Skeletal muscle tissue (tissue), 4 donors: ENCODE data around the gene PLCB1. TPM values are rescaled to one million over a fixed set of nuclear protein-coding genes. Genes with fewer than 3 reads are reported as not detected.
"Not testable (repeated sequence)": the region's sequence is repeated elsewhere in the genome, so short reads cannot be mapped to it uniquely, and the experiment has no call there.

Experiments
- H3K27ac ChIP-seq: one replicate; pipeline ENCODE4 v1.7.0; 2013; ENCODE audit warnings: mild to moderate bottlenecking, low read depth, low read length, inconsistent platforms
- H3K27me3 ChIP-seq, 3 donors: one replicate each; pipeline ENCODE4 v1.7.0; 2013; ENCODE audit warnings: low read length in 3 of 3; ENCODE audit not compliant: control insufficient read depth in 3 of 3, insufficient read depth in 3 of 3
- H3K36me3 ChIP-seq, 3 donors: one replicate each; pipeline ENCODE4 v1.7.0; 2013; ENCODE audit warnings: low read length in 3 of 3; ENCODE audit not compliant: control insufficient read depth in 3 of 3, insufficient read depth in 3 of 3
- H3K4me1 ChIP-seq, 3 donors: one replicate each; pipeline ENCODE4 v1.7.0; 2013; ENCODE audit warnings: low read length in 3 of 3, mild to moderate bottlenecking in 3 of 3; ENCODE audit not compliant: control insufficient read depth in 3 of 3, insufficient read depth in 3 of 3
- H3K4me3 ChIP-seq, 3 donors: one replicate each; pipeline ENCODE4 v1.7.0; 2013; ENCODE audit warnings: low read length in 3 of 3
- H3K9ac ChIP-seq, 3 donors: one replicate each; pipeline ENCODE4 v1.7.0; 2013; ENCODE audit warnings: low read length in 3 of 3, mild to moderate bottlenecking in 3 of 3, moderate library complexity in 2 of 3, low read depth in 1 of 3
- H3K9me3 ChIP-seq, 3 donors: one replicate each; pipeline ENCODE4 v1.7.0; 2013; ENCODE audit warnings: low read length in 3 of 3; ENCODE audit not compliant: control insufficient read depth in 3 of 3
- total RNA-seq: library from RNA; depleted of rRNA; stranded (reverse); fragments of >200 nt; gene quantifications from one replicate; pipeline ENCODE4 v1.2.3, GENCODE V29; 2014
- donor health status: Osteomylitis.

Gene PLCB1
- total RNA-seq, 1 donor from 2014 or later = 13.0 TPM

GRCh38 chr20:8454137-8454712 lies 322.2 kb downstream of the PLCB1 start:
- H3K36me3 ChIP-seq = no peaks in the 10 kb centered on the region
- no peak overlapping the region for H3K27ac ChIP-seq
- no peaks in the 10 kb centered on the region for H3K27me3 ChIP-seq
- no peaks in the 10 kb centered on the region for H3K9me3 ChIP-seq
- no peak overlapping the region for H3K9ac ChIP-seq
- no peak overlapping the region for H3K4me3 ChIP-seq
- H3K4me1 ChIP-seq = no peaks in the 10 kb centered on the region

- no peak overlapping the region for H3K27ac ChIP-seq
- H3K9me3 ChIP-seq = no peaks in the 10 kb centered on the region
- no peaks in the 10 kb centered on the region for H3K36me3 ChIP-seq
- no peak overlapping the region for H3K9ac ChIP-seq
- no peaks in the 10 kb centered on the region for H3K4me1 ChIP-seq
- H3K4me3 ChIP-seq = no peak overlapping the region
- H3K27me3 ChIP-seq = no peaks in the 10 kb centered on the region
Observed at GRCh38 chr20:8456765-8457164, 324.7 kb downstream of the PLCB1 start.

DNA sequence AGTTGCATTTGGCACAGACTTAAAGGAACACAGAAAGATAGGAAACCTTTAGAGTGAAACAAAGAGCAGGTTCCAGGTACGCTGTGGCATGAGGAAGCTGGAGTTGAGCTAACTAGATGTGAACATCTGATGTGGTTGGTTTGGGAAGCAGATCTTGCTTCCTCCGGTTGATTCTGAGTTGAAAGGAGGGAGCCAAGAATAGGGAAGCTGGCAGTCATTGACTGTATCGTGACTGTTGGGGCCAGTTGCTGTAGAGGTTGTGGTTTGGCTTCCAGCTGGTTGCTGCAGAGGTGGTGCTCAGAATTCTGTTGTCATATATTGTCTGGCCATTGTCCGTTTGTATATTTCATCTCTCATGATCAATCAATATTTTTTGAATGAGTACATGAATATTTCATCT lies 325.9 kb downstream of the PLCB1 start:
- no peaks in the 10 kb centered on the region for H3K36me3 ChIP-seq
- H3K9ac ChIP-seq = no peak overlapping the region
- no peaks in the 10 kb centered on the region for H3K4me1 ChIP-seq
- no peak overlapping the region for H3K27ac ChIP-seq
- H3K27me3 ChIP-seq = no peaks in the 10 kb centered on the region
- no peaks in the 10 kb centered on the region for H3K9me3 ChIP-seq
- H3K4me3 ChIP-seq = no peak overlapping the region

GRCh38 chr20:8461186-8461585 lies 329.1 kb downstream of the PLCB1 start:
- H3K9me3 ChIP-seq = peaks cover 0 to 3% (median 0%) of the 10 kb centered on the region in 3 donors
- no peaks in the 10 kb centered on the region for H3K36me3 ChIP-seq
- no peak overlapping the region for H3K4me3 ChIP-seq
- no peaks in the 10 kb centered on the region for H3K4me1 ChIP-seq
- no peak overlapping the region for H3K9ac ChIP-seq
- no peak overlapping the region for H3K27ac ChIP-seq
- no peaks in the 10 kb centered on the region for H3K27me3 ChIP-seq

DNA sequence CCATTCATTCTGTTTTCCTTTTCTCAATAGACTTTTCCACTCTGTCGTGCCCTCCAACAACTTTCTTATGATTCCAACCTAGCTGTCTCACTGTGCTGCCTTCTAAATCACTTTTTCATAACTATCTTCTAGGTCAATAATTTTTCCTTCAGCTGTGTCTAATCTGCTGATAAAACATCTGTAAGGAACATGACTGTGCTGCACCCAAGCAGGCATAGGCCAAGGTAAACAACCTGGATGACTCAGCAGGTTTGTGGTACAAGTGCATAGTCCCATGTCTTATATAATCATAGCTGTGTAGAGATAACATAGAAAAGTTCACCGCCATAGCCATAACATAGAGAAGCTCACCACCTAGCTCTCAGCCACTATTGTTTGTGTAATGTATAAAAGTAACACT lies 332.3 kb downstream of the PLCB1 start:
- no peak overlapping the region for H3K4me3 ChIP-seq
- H3K27ac ChIP-seq = no peak overlapping the region
- no peaks in the 10 kb centered on the region for H3K36me3 ChIP-seq
- H3K9ac ChIP-seq = no peak overlapping the region
- H3K9me3 ChIP-seq = peaks cover 0 to 3% (median 0%) of the 10 kb centered on the region in 3 donors
- H3K27me3 ChIP-seq = no peaks in the 10 kb centered on the region
- H3K4me1 ChIP-seq = no peaks in the 10 kb centered on the region

- not testable (repeated sequence) for H3K9me3 ChIP-seq, H3K4me1 ChIP-seq, H3K36me3 ChIP-seq, H3K4me3 ChIP-seq, H3K27me3 ChIP-seq, H3K27ac ChIP-seq, H3K9ac ChIP-seq
Observed at GRCh38 chr20:8466781-8467180, 334.7 kb downstream of the PLCB1 start.

DNA sequence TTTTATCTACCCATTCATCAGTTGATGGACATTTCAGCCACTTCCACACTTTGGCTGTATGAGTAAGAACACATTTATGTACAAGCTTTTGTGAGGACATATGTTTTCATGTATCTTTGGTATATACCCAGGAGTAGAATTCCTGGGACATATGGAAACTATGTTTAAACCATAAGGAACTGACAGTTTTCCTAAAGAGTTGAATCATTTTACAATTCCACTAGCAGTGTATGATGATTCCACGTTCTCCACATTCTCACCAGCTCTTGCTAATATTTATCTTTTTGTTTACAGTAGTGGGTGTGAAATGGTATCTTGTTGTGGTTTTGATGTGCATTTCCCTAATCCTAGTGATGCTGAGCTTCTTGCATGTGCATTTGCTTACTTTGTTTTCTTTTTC lies 338.1 kb downstream of the PLCB1 start:
- Histone ChIP-seq H3K9me3 (no peaks in the 10 kb centered on the region), H3K36me3 (no peaks in the 10 kb centered on the region), H3K4me3 (no peak overlapping the region), H3K27ac (no peak overlapping the region), H3K27me3 (no peaks in the 10 kb centered on the region), H3K4me1 (peaks cover 0 to 11% (median 8%) of the 10 kb centered on the region in 3 donors), H3K9ac (no peak overlapping the region)

GRCh38 chr20:8471465-8471864 lies 339.4 kb downstream of the PLCB1 start:
- no peak overlapping the region for H3K4me3 ChIP-seq
- H3K27ac ChIP-seq = no peak overlapping the region
- no peak overlapping the region for H3K9ac ChIP-seq
- no peaks in the 10 kb centered on the region for H3K9me3 ChIP-seq
- no peaks in the 10 kb centered on the region for H3K36me3 ChIP-seq
- no peaks in the 10 kb centered on the region for H3K27me3 ChIP-seq
- H3K4me1 ChIP-seq = peaks cover 0 to 11% (median 8%) of the 10 kb centered on the region in 3 donors

GRCh38 chr20:8473459-8473858 lies 341.4 kb downstream of the PLCB1 start:
- Histone ChIP-seq H3K36me3 (no peaks in the 10 kb centered on the region), H3K4me1 (peaks cover 0 to 11% (median 8%) of the 10 kb centered on the region in 3 donors), H3K27ac (no peak overlapping the region), H3K27me3 (no peaks in the 10 kb centered on the region), H3K9ac (no peak overlapping the region), H3K9me3 (no peaks in the 10 kb centered on the region), H3K4me3 (no peak overlapping the region)

- no peak overlapping the region for H3K27ac ChIP-seq
- H3K36me3 ChIP-seq = no peaks in the 10 kb centered on the region
- no peaks in the 10 kb centered on the region for H3K27me3 ChIP-seq
- H3K9ac ChIP-seq = no peak overlapping the region
- no peaks in the 10 kb centered on the region for H3K9me3 ChIP-seq
- H3K4me1 ChIP-seq = peaks cover 0 to 11% (median 8%) of the 10 kb centered on the region in 3 donors
- H3K4me3 ChIP-seq = no peak overlapping the region
Observed at GRCh38 chr20:8474027-8474668, 342.1 kb downstream of the PLCB1 start.
